Measurements from ENCODE around the gene MRAS. TPM values are rescaled to one million over a fixed set of nuclear protein-coding genes. Genes with fewer than 3 reads are reported as not detected.

MRAS gene
- total and polyA plus RNA-seq, 2 of the 8 experiments (the other 6 are each of a cell fraction or from before 2014, with no cell fraction given): 10.6 to 16.2 TPM

DNA sequence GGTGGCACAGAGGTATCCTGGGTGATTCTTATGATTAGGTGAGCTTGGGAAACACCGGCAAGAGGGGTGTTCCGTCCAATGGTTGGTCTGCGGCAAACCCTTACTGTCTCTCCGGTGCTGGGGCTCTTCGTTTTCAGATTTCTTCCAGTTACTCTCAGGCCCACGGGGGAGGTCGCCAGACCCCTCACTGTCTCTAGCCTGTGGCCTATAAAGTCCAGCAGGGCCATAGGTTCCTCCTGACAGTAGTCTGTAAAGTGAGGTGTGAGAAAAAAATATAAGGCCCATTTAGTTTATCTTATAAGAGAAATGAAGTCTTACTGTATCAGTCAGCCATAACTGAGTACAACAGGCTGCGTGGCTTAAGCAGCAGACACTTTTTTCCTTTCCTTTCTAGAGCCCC is 87.5 kb downstream of the MRAS start:
- Histone ChIP-seq H4K8ac (ENCODE audit: extremely low read depth, insufficient read depth, low read length) (no peak overlapping the region), H4K5ac (ENCODE audit: insufficient read length, low read depth, low read length) (no peak overlapping the region), H3K56ac (replicated peaks; ENCODE audit: insufficient read length, low read depth, low read length) (no peak overlapping the region), H2BK120ac (replicated peaks; ENCODE audit: low read depth, low read length) (no peak overlapping the region), H2BK12ac (ENCODE audit: low read depth, low read length) (no peak overlapping the region; the same call in 1 of the 2 replicates), H3K27ac (ENCODE audit: low read depth, low read length) (no peak overlapping the region), H2BK5ac (ENCODE audit: low read depth, low read length) (no peak overlapping the region), H3K9me3 (ENCODE audit: insufficient read depth in 2 of 2, low read depth in 1 of 2, low read length in 1 of 2) (peaks cover 5 to 10% of the 10 kb centered on the region in 2 experiments), H2BK20ac (ENCODE audit: low read length) (no peak overlapping the region), H3K27me3 (replicated peaks in 1 of 4; ENCODE audit: control insufficient read depth in 3 of 4, extremely low read depth in 1 of 4, insufficient read depth in 3 of 4, low read length in 3 of 4) (peaks cover 19 to 45% (median 36%) of the 10 kb centered on the region in 4 experiments), H2AFZ (ENCODE audit: low read length) (no peak overlapping the region), H3K36me3 (ENCODE audit: control insufficient read depth in 2 of 4, insufficient read depth in 4 of 4, low read length in 3 of 4) (peaks cover 0 to 6% (median 0%) of the 10 kb centered on the region in 4 experiments; a peak in 1 of 8 replicates), H3K4me2 (ENCODE audit: insufficient read depth in 1 of 2, low read depth in 2 of 2, low read length in 2 of 2) (peak overlapping the region; percentile 89), H3K14ac (ENCODE audit: insufficient read length) (no peak overlapping the region), H4K91ac (replicated peaks; ENCODE audit: insufficient read length, low read length) (no peak overlapping the region), H3K4ac (replicated peaks; ENCODE audit: insufficient read length, low read depth, low read length) (no peak overlapping the region), H4K20me1 (replicated peaks in 1 of 2; ENCODE audit: control insufficient read depth in 1 of 2, insufficient read depth in 2 of 2, low read length in 2 of 2) (peaks cover 0 to 2% of the 10 kb centered on the region in 2 experiments), H3K23ac (ENCODE audit: insufficient read length) (no peak overlapping the region), H3K4me3 (ENCODE audit: extremely low read depth in 1 of 4, insufficient read depth in 2 of 4, low read depth in 3 of 4, low read length in 4 of 4) (peak overlapping the region; percentile 47 to 66 (median 56); a peak in 7 of 8 replicates), H3K79me1 (ENCODE audit: low read depth, low read length) (peaks cover under 1% of the 10 kb centered on the region; the same call in 1 of the 2 replicates), H3K79me2 (ENCODE audit: control insufficient read depth in 1 of 2, insufficient read depth in 2 of 2, low read length in 2 of 2) (no peaks in the 10 kb centered on the region), H3K18ac (ENCODE audit: extremely low read depth, low read length) (no peak overlapping the region), H2AK5ac (ENCODE audit: low read depth, low read length) (no peak overlapping the region), H3K4me1 (replicated peaks in 1 of 4; ENCODE audit: control insufficient read depth in 3 of 4, insufficient read depth in 4 of 4, low read length in 3 of 4) (peaks cover 0 to 9% (median 6%) of the 10 kb centered on the region in 4 experiments; a peak in 5 of 7 replicates), H3K9ac (replicated peaks in 1 of 4; ENCODE audit: extremely low read depth in 1 of 4, low read depth in 3 of 4, low read length in 3 of 4) (no peak overlapping the region), H3K23me2 (ENCODE audit: low read depth, low read length) (peaks cover 8% of the 10 kb centered on the region; the same call in 1 of the 2 replicates), H2BK15ac (ENCODE audit: low read length) (no peak overlapping the region)
- 55% methylated on average over 8 of the region's 8 CpGs; no CpG with 5 or more reads in 1 of the 2 experiments for WGBS, 2 experiments (ENCODE audit: extremely low coverage in 1 of 2, insufficient coverage in 1 of 2, insufficient read length in 1 of 2, insufficient replicate concordance in 2 of 2, low coverage in 1 of 2, low lambda C conversion rate in 2 of 2, missing lambda C conversion rate in 1 of 2)
- no peak for TF ChIP-seq RBBP5 (IDR thresholded peaks at IDR 0.05; ENCODE audit: borderline replicate concordance, low read depth, low read length)
- peak; percentile 11 for TF ChIP-seq ASH2L (IDR thresholded peaks at IDR 0.05; ENCODE audit: low read length)
- DNase-seq (ENCODE audit: low read depth in 1 of 2, low spot score in 2 of 2): no peak
- CTCF ChIA-PET (ENCODE audit: partially characterized antibody): interaction anchor here (1.0 to 1.6 kb wide), 5 partner anchors 9 to 544 kb away, joined by 3 to 7 read pairs (median 4); no protein-coding TSS in a partner anchor
- no peak for FAIRE-seq
- POLR2A ChIA-PET (ENCODE audit: partially characterized antibody): interaction anchor here (0.7 to 1.5 kb wide), 2 partner anchors 18 to 504 kb away, joined by 3 to 8 read pairs; no protein-coding TSS in a partner anchor
